GM21367 (cell line): ENCODE measurements around the gene MAPK4.
"Not testable (repeated sequence)": the region's sequence is repeated elsewhere in the genome, so short reads cannot be mapped to it uniquely, and the experiment has no call there.

ENCODE experiments used
- ATAC-seq: cut with Tn5 transposase; IDR thresholded peaks from one replicate; pipeline ENCODE4 v1.9.1; 2021; ENCODE audit not compliant: unreplicated experiment

MAPK4 gene

DNA sequence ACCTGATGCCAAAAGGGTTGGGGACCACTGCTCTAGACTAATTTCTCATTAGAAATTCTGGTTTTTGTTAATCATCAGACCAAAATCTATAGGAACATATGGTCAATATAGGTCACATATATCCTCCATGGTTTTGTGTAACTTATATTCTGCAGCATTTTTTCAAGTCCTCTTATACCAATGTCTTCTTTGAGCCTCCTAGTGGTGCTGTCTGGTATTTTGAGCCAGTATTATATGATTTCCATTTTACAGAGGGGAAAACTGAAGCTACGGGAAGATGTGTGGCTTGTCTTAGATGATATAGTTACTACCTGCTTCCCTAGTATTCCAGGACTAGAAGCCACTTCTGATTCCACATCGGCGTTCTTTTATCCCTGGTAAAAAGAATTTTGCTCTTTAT, 13.8 kb downstream of the MAPK4 start:
- ATAC-seq = no peak

DNA sequence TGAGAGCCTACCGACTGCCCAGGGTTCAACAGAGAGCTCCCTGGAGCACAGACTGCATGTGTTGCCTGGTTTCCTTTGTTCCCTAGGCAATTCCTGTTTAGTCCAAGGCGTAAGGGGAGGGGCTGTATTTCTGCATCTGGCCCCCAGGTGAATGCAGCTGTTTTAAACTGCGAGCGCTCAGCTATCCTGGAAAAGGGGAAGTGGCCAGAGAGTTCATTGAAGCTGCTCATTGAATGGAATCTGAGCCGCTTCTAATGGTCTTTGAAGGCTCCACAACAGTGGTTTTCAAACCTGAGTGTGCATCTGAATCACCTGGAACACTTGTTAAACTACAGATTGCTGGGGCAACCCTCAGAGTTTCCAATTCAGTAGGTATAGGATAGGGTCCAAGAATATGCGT, 18.1 kb downstream of the MAPK4 start:
- ATAC-seq = no peak

DNA sequence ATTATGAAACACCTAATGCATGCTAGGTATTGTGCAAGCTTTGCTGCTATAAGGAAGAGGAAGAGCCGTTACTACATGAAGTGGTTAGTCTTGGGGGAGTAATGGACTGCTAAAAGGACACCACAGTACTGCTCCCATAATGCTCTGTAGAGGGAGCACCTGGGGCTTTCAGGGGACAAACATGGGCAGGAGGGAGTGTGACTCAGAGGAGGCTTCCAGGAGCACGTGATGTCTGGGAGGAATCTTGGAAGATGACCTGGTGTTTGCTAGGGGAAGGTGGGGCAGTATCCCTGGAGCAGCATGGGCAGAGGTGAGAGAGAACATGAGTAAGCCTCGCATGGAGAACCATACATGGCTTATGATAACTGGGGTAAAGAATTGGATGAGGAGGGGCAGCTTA, 18.8 kb downstream of the MAPK4 start:
- no peak for ATAC-seq

DNA sequence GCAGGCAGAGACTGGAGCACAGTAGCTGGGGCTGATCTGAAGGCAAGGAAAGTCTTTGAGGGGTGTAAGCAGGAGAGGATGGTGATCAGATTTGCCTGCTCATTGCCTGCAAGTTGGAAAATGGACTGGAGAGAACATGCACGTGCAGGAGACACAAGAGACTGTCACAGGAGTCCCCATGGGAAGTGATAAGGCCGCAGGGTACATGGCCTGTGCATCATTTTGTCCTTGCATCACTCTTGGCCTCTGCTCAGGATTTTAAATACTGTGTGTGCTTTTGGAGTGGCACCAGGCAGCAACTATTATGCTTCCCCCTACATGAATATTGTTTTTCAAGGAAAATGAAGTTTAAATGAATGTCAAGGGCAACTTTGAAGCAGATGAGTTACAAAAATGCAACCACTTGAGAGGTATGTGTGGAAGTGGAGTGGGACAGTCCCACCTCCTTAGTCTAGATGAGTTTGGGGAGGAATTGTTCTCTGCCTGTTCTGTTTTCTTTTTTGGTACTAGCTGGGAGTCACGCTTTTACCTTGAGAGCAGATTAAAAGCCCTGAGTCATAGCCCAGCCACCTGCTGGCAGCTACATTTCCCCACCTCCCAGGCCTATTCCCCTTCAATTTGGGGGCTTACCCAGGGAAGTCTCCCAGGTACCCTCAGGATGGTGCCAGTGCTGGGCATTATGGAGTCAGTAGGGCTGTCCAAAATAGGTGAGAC, 19.3 kb downstream of the MAPK4 start:
- no peak for ATAC-seq

DNA sequence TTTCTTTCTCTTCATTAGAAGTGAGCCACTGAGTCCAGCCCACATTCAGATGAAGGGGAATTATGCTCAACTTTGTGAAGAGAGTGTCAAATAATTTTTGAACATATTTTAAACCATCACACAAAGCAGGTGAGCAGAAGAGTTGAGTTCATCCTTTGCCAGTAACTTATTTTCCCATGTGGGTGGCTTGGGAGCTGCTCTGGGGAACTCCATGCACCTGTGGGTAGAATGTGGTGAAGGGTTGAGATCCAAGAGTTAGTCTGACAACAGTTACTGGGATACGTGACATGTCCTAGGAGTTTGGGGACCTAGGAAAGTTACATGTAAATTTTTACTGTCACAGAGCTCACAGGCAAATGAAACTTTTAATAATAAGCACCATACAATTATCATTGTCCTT, 21.6 kb downstream of the MAPK4 start:
- ATAC-seq = no peak

DNA sequence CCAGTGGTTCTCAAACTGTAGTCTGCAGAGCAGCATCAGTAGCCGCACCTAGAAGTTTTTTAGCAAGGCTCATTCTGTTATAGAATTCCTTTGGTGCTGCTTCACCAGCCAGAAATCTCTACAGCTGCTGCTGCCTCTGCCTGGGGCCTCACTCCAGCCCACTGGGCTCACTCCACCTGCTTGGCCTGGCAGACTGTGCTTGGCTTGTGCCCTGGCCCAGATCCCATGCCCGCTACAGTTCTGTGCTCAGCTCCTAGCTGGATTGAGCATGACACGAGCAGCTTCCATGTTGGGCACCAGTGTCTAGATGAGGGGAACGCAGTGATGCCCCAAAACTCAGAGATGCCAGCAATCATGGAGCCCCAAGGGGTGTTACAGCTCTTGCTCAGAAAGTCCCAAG, 22.6 kb downstream of the MAPK4 start:
- ATAC-seq = no peak

DNA sequence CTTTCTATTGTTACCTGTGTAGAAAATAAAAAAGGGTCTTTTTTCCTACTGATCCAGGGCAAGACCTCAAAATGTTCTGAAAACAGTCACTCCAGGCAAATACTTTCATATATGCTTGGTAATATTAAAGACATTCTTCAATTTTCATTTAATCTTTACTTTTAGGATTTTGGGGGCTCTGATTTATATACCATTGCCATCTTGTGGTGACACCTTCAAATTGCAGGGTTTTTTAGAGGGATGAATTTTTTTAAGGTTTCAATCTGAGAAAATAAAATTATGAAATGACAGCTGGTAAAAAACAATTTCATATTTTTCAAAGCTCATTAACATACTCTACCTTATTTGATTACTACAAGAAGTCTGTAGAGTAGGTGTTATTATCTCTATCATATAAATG, 26.8 kb downstream of the MAPK4 start:
- no peak for ATAC-seq

DNA sequence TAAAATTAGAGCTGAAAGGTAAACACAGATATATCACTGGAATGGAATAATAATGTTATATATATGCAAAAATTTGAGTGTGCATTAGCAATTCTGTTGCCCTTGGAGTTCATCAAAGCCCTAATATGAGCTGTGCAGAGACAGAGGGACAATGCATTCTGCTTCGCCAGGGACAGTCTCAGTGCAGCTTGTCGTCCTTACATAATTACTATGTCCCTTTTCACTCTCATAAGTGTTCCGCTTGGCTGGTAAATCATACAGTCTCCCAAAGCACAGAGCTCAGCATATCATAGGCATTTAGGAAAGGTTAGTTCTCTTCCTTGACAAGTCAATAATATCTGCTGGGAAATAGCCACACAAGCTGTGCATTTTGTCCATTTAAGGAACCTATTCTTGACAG, 30.7 kb downstream of the MAPK4 start:
- no peak for ATAC-seq

DNA sequence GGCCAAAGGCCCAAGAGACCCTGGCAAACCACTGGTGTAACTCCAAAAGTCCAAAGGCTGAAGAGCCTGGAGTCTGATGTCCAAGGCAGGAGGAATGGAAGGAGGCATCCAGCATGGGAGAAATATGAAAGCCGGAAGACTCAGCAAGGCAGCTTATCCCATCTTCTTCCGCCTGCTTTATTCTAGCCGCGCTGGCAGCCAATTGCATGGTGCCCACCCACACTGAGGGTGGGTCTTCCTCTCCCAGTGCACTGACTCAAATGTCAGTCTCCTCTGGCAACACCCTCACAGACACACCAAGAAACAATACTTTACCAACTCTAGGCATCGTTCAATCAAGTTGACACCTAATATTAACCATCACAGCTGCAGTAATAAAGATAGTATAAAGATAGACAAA, 34.1 kb downstream of the MAPK4 start:
- no peak for ATAC-seq

DNA sequence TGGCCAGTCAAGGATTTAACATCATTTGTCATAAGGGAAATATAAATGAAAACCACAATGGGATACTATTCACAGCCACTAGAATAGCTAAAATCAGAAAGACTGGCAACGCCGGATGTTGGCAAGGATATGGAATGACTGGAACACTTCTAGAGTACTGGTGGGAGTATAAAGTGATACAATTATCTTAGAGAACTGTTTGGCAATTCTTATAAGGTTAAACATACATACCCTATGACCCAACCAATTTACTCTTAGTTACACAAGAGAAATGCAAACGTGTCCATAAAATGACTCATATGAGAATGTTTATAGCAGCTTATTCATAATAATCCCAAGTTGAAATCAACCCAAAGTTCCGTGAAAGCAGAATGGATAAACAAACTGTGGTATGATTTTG, 35.1 kb downstream of the MAPK4 start:
- no peak for ATAC-seq

DNA sequence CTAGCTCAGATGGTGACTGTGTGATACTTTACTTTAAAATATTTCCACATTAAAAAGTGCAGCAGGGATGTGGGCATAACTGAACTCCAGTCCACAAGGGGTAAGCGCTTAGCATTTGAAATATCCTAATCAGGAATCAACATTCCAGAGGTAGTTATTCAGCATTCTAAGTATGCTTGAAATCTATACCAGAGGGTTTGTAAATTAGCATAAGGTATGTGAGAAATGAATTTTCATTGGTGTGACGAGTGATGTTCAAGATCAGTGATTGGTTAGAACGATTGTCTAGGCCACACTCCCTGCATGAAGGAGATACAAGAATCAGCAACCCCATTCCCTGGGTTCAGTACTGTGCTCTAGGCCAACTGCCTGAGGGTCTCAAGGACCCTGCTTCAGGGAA, 42.6 kb downstream of the MAPK4 start:
- ATAC-seq = no peak

DNA sequence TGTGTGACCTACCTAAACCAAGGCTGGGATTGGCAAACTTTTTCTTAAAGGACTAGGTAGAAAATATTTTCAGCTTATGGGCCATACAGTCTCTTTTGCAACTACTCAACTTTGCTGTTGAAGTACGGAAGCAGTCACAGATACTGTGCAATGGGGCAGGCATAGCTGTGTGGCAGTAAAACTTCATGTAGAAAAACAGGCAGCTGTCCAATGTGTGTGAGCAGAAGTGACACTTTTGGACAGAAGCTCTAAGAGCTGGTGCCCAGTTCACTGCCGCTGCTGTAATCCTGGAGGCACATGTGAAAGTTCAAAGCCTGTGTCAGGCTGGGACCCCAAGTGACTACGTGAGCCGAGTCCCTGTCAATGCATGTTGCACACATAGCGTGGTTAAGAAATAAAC, 46.7 kb downstream of the MAPK4 start:
- ATAC-seq = no peak

DNA sequence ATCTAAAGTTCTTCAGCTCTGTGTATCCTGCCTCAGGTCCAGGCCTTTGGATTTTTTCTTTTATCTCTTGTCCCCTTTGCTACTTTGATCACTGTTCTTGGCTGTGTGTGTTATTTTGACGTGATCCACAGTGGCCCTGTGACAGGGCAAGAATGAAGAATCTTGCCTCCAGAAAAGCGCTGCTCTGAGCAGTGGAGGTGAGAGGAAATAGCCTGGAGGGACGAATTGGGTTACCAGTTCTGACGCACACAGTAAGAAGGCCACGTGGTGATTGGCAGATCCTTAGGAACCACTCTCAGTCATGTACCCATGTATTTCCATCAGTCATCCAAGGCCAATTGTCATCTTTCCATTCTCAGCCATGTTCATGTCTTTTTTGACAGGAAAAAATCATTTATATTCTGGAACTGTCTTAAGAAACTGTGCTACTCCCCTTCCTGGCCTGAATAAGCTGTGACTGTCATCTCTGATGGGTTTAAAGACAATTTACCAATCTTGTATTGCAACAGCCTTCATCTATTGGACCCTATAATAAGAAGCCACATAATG, 47.6 kb downstream of the MAPK4 start:
- no peak for ATAC-seq

DNA sequence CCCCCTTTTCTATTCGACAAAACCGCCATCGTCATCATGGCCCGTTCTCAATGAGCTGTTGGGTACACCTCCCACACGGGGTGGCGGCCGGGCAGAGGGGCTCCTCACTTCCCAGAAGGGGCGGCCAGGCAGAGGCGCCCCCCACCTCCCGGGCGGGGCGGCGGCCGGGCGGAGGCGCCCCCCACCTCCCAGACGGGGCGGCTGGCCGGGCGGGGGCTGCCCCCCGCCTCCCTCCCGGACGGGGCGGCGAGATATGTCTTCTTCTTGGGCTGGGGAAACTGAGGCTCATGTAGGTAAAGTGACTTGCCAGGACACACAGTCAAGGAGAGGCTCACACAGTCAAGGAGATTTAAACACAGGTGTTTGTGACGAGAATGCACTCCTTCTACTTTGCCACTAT, 49.3 kb downstream of the MAPK4 start:
- ATAC-seq = not testable (repeated sequence)

DNA sequence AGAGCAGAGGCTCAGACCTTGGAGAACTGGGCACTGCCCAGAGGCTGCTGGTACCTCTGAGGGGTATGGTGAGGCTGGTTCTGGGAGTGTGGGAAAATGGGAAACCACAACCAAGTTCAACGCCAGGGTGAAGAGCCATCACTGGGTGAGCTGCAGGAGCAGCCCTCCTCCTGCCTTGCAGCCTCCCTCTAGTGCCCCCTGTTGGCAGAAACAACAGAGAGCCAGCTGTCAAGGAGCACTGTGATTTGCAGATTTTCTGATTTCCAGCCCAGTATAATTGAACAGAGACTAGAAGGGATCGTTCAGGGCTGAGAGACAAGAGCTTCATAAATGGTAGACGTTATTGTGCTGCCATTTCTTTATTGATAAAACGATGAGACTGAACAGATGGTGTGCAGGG, 50.5 kb downstream of the MAPK4 start:
- ATAC-seq = no peak

DNA sequence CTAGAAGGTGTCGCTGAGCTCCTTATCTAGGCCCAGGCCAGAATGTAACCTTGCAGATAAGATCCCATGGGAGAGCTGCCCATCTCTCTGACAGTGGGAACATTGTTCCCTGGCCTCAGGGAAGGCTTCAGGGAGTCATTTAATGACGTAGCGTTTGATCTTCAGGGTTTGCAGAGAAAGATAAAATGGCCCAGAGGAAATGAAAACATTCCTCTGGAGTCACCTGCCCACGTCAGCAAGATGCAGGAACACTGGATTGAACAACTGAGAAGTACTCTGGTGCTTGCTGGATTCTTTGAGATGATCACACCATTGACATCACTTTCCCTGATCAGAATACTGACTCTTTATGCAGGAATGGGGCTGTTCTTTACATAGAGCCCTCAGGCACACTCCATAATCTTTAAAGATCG, 51.6 kb downstream of the MAPK4 start:
- ATAC-seq = no peak

DNA sequence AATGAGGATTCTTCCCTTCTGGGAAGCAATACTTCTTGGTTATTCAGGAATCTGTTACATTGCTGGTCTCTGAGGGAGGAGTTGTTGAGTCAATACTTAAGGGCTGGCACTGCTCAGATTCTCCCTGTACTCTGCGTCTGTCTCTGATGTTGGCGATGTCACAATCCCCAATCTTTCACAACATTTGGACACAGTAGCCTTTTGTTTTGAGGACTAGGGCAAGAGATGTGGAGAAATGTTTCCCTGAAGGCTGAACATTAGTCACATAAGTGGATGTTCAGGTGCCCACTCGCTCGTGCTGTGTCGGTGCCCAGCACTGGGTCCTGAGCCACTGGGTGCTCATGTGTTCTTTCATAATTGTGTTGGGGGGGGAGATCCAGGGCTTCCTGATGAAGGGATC, 55.0 kb downstream of the MAPK4 start:
- ATAC-seq = no peak

DNA sequence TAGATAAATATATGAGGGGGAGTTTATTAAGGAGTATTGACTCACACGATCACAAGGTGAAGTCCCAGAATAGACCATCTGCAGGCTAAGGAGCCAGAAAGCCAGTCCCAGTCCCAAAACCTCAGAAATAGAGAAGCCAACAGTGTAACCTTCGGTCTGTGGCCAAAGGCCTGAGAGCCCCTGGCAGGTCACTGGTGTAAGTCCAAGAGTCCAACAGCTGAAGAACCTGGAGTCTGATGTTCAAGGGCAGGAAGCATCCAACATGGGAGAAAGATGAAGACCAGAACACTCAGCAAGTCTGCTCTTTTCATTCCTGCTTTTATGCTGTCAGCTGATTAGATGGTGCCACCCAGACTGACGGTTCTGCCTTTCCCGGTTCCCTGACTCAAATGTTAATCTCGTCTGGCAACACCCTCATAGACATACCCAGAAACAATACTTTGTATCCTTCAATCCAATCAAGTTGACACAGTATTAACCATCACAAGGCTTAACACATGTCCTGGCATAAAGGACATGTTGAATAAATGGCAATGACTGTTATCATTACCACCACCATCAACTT, 56.7 kb downstream of the MAPK4 start:
- no peak for ATAC-seq

DNA sequence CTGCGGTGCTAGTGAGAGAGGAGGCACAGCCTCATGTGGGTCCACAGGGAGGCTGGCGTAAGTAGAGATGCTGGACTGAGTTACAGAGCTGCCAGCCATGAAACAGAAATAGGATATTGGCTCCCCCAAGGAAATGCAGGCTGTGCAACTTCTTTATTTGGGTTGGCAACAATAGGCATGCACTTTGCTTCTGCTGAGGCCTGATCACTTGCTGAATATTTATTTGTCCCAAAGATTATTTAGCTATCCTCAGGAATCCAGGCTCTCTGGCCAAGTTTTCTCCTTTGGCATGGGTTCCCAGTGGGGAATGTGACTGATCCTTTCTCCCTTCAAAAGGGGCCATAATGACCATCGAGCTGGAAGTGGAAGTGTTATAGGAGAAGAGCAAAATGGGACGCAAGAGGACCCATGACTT, 60.0 kb downstream of the MAPK4 start:
- no peak for ATAC-seq

DNA sequence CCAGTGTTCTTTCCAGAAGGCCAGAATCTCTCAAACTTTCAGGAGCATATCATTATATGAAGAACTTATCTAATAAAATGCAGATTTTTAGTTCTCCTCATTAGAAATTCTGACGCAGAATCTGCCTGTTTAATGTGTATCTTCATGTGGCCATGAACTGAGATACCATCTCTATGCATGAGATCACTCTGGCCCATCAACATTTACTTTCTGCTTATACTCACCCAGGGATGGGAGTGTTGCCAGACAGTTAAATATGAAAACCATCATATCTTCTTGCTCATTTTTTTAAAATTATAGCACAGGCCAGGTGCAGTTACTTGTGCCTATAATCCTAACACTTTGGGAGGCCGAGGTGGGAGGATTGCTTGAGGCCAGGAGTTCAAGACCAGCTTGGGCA, 60.4 kb downstream of the MAPK4 start:
- no peak for ATAC-seq

DNA sequence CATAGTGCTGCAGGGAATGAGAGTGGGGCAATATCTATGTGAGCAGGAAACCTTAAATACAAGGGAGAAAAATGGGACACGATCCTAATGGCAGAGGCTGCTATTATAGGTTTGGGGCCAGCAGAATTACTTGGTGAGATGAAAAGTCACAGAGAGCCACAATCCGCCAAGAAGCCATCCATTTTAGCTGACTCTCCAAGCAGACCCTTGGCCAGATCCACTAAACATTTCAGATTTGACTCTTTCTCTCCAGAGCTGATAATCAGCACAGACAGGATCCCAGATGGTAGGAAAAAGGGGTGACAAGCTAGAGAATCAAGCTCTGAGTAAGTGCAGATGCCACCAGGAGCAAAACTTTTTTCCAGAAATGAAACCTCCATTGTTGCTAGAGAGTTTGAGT, 61.5 kb downstream of the MAPK4 start:
- ATAC-seq = no peak

DNA sequence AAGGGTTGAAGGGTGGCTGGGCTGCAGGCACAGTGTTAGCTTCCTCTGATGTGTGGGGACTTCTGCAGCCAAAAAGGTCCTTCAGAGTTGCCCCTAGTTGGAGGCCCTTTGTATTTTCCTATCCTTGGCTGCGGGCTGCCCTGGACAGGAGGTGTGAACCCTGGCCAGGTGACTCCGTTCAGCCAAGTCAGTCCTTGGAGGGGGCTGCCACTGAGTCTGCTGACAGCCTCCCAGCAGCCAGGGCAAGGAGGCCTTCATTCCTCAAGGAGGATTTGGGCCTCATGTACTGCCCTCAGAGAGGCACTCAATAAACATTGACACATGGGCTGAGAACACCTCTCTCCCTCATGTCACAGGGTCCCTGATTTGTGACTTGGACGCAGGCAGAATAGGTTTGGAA, 62.4 kb downstream of the MAPK4 start:
- ATAC-seq = no peak

DNA sequence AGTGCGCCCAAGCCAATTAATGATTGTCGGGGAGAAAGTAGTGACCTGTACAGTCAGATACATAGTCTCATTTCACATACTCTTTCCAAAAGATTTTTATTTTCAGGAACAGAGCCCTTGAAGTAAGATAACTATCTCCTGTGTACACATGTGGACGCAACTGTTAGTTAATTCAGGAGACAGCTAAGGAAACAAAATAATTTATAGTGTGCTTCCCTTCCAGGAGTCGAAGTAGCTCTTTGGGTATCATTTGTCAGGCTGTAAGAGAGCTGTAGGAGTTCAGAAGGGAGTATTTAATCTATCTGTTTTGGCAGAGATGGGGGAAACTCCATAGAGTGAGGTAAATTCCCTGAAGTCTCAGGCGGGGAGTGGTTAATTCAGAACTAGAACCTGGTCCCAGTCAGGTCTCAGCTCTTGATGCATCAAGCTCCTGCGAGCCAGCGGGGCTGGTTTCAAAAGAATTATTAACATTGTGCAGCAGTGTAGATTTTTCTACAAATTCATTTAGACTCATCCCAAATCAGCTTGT, 63.0 kb downstream of the MAPK4 start:
- no peak for ATAC-seq
